ENCODE measurements around the gene MYO1B. TPM values are rescaled to one million over a fixed set of nuclear protein-coding genes. Genes with fewer than 3 reads are reported as not detected.

MYO1B gene
- total RNA-seq, 1 donor from 2014 or later: 20.8 TPM

DNA sequence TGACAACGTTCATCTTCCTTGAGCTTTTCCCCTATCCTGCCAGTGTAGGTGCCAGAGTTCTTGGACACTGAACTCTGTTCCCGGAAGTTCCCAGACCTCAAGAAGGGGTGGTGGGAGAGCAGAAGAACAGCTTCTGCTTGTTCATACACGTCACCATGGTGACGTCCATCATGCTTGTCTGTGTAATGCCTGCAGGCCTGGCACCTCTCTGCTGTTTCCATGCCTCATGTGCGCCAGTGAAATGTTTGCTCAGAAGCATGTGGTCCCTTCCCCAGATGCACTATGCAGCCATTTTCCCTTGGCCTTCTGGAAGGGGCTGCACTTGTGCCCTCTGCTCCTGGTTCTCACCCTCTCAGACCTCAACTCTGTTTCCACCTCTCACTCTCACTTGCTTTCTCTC is 221.9 kb downstream of the MYO1B start:
- DNase-seq (ENCODE audit: low spot score): no peak

DNA sequence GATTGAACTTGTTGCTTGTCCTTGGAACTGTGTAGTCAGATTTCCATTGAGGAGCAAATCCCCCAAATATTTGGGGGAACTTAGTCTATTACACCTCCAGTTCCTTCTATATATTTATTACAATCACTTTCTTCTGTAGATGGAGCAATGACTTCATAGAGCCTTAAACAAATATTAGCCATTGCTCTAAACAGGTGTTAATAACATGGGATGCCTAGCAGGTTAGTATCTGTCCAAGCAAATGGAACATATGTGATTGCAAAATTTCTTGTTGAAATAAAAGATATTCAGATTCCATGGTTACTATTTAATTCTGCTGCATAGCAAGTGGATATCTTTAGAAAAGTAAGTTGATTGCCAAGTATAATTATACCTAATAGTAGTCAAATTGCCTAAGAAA is 225.1 kb downstream of the MYO1B start:
- no peak for DNase-seq (ENCODE audit: low spot score)

More for the DNA sequence above, 221.9 kb downstream of the MYO1B start:
- intact Hi-C loops (cut with DNase I): no loop called here

DNA sequence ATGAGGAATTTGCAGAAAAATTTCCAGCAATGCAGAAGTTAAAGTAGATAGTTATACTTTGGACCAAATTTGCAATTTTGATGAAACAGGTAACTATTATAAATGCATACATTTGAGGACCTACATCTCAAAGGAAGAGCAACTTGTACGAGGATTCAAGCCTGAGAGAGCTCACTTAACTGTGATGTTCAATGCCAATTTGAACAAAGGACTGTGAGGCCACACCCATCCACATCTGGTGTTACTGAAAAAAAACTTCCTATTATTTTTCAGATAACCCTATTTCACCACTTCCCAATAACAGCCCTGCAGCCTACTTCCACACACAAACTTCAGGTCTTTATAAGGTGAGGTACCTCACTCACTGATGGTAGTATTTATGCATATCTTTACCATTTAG is 229.3 kb downstream of the MYO1B start:
- DNase-seq (ENCODE audit: low spot score): no peak
- intact Hi-C loops (cut with DNase I): no loop called here

More for the DNA sequence above, 225.1 kb downstream of the MYO1B start:
- intact Hi-C loops (cut with DNase I): no loop called here

Other genes with a start within 250 kb of the MYO1B start
- gene STAT1, start 231.2 kb upstream of the MYO1B start, total RNA-seq: 53.2 TPM
- 37.8 TPM for gene STAT4, start 94.4 kb upstream of the MYO1B start, total RNA-seq